Astrocyte (in vitro differentiated cells and primary cell): Measurements from ENCODE around the gene C6orf15. TPM values are rescaled to one million over a fixed set of nuclear protein-coding genes. Genes with fewer than 3 reads are reported as not detected.
A peak's percentile ranks its signal among the peaks of the same experiment; 100 is the strongest.

Source experiments
- DNase-seq: peaks from one replicate; pipeline ENCODE4 v3.0.0-alpha.2; 2010; ENCODE audit warnings: low read depth
- FAIRE-seq: peaks from 2 replicates; lab custom pipeline; 2011; peaks lifted over from hg19 to GRCh38; lab: Jason Lieb, UNC
- H2AFZ ChIP-seq: 2 replicates; pipeline ENCODE4 v1.6.0; 2012; ENCODE audit warnings: low read depth, low read length, inconsistent platforms
- H3K27ac ChIP-seq: 2 replicates; pipeline ENCODE4 v1.5.1; 2011; ENCODE audit warnings: low read depth, low read length, inconsistent platforms
- H3K27me3 ChIP-seq: 2 replicates; pipeline ENCODE4 v1.6.0; 2011; ENCODE audit warnings: low read length, inconsistent platforms; ENCODE audit not compliant: insufficient read depth
- H3K36me3 ChIP-seq: 2 replicates; pipeline ENCODE4 v1.5.1; 2011; ENCODE audit warnings: low read length, inconsistent platforms; ENCODE audit not compliant: insufficient read depth
- H3K4me1 ChIP-seq: 2 replicates; pipeline ENCODE4 v1.5.1; 2011; ENCODE audit warnings: low read length, inconsistent platforms; ENCODE audit not compliant: insufficient read depth
- H3K4me2 ChIP-seq: 2 replicates; pipeline ENCODE4 v1.6.0; 2012; ENCODE audit warnings: low read length, inconsistent platforms
- H3K4me3 ChIP-seq: 2 replicates; pipeline ENCODE4 v1.5.1; 2011; ENCODE audit warnings: low read depth, mild to moderate bottlenecking, low read length, inconsistent platforms; ENCODE audit not compliant: insufficient read depth
- H3K79me2 ChIP-seq: 2 replicates; pipeline ENCODE4 v1.6.0; 2012; ENCODE audit warnings: mild to moderate bottlenecking, low read length, inconsistent platforms; ENCODE audit not compliant: insufficient read depth
- H3K9ac ChIP-seq: 2 replicates; pipeline ENCODE4 v1.6.0; 2012; ENCODE audit warnings: mild to moderate bottlenecking, low read length, inconsistent platforms
- H3K9me3 ChIP-seq: 2 replicates; pipeline ENCODE4 v1.5.1; 2012; ENCODE audit warnings: low read depth, mild to moderate bottlenecking, low read length, inconsistent platforms; ENCODE audit not compliant: insufficient read depth
- H4K20me1 ChIP-seq: 2 replicates; pipeline ENCODE4 v1.6.0; 2012; ENCODE audit warnings: low read length, inconsistent platforms; ENCODE audit not compliant: insufficient read depth
- H3K27ac Mint-ChIP-seq: one replicate; pipeline ENCODE4 v1.8.0; 2021; ENCODE audit warnings: mild to moderate bottlenecking, mixed read lengths; ENCODE audit not compliant: unreplicated experiment
- H3K27me3 Mint-ChIP-seq: one replicate; pipeline ENCODE4 v1.8.0; 2021; ENCODE audit warnings: low read depth, mixed read lengths; ENCODE audit not compliant: unreplicated experiment
- H3K36me3 Mint-ChIP-seq: one replicate; pipeline ENCODE4 v1.8.0; 2021; ENCODE audit warnings: low read depth, mixed read lengths; ENCODE audit not compliant: unreplicated experiment
- H3K4me1 Mint-ChIP-seq: one replicate; pipeline ENCODE4 v1.8.0; 2021; ENCODE audit warnings: low read depth, mixed read lengths; ENCODE audit not compliant: unreplicated experiment
- H3K4me3 Mint-ChIP-seq: one replicate; pipeline ENCODE4 v1.8.0; 2021; ENCODE audit warnings: mild to moderate bottlenecking, moderate library complexity, mixed read lengths; ENCODE audit not compliant: unreplicated experiment
- H3K9me3 Mint-ChIP-seq: one replicate; pipeline ENCODE4 v1.8.0; 2021; ENCODE audit warnings: mild to moderate bottlenecking, mixed read lengths; ENCODE audit not compliant: unreplicated experiment
- CTCF ChIP-seq: IDR thresholded peaks from 2 replicates; pipeline ENCODE4 v1.5.1; 2011; ENCODE audit warnings: low read depth, mild to moderate bottlenecking, inconsistent platforms, low read length, moderate library complexity; ENCODE audit not compliant: insufficient read depth
- EZH2 ChIP-seq: IDR thresholded peaks from 2 replicates; pipeline ENCODE4 v1.6.1; 2012; ENCODE audit warnings: mild to moderate bottlenecking, low read length, inconsistent platforms; ENCODE audit not compliant: insufficient read depth
- total RNA-seq: library from RNA; stranded (reverse); gene quantifications from 2 replicates; pipeline ENCODE4 v1.2.1, GENCODE V29; 2021

The C6orf15 gene
- total RNA-seq, 1 donor from 2014 or later, result 6.4 TPM

- Histone ChIP-seq H3K4me1 (peaks cover 17% of the 10 kb centered on the region), H3K36me3 (no peaks in the 10 kb centered on the region), H3K79me2 (no peaks in the 10 kb centered on the region), H3K27me3 (no peaks in the 10 kb centered on the region), H4K20me1 (no peaks in the 10 kb centered on the region), H3K27ac (no peak overlapping the region), H2AFZ (no peak overlapping the region), H3K9me3 (no peaks in the 10 kb centered on the region), H3K4me2 (no peak overlapping the region), H3K4me3 (no peak overlapping the region), H3K9ac (no peak overlapping the region)
- Mint-ChIP-seq H3K27ac (no peak overlapping the region), H3K36me3 (no peaks in the 10 kb centered on the region), H3K9me3 (no peaks in the 10 kb centered on the region), H3K4me1 (peaks cover 10% of the 10 kb centered on the region), H3K27me3 (no peaks in the 10 kb centered on the region), H3K4me3 (no peak overlapping the region)
- DNase-seq (peak; percentile 51), FAIRE-seq (no peak)
- no peak for TF ChIP-seq EZH2
- TF ChIP-seq CTCF, result no peak
Observed at GRCh38 chr6:31075528-31075927, 36.8 kb downstream of the C6orf15 start.

- H3K36me3 ChIP-seq, result no peaks in the 10 kb centered on the region
- Mint-ChIP-seq H3K4me3 (no peak overlapping the region), H3K27ac (no peak overlapping the region), H3K27me3 (no peaks in the 10 kb centered on the region), H3K36me3 (no peaks in the 10 kb centered on the region), H3K9me3 (no peaks in the 10 kb centered on the region), H3K4me1 (peaks cover 11% of the 10 kb centered on the region)
- H3K27ac ChIP-seq, result no peak overlapping the region
- DNase-seq (no peak), FAIRE-seq (no peak)
- no peaks in the 10 kb centered on the region for H3K79me2 ChIP-seq
- no peak overlapping the region for H3K4me3 ChIP-seq
- no peak overlapping the region for H2AFZ ChIP-seq
- H3K9me3 ChIP-seq, result no peaks in the 10 kb centered on the region
- H3K9ac ChIP-seq, result no peak overlapping the region
- H3K4me1 ChIP-seq, result peaks cover 19% of the 10 kb centered on the region
- H4K20me1 ChIP-seq, result no peaks in the 10 kb centered on the region
- no peaks in the 10 kb centered on the region for H3K27me3 ChIP-seq
- H3K4me2 ChIP-seq, result no peak overlapping the region
- no peak for TF ChIP-seq CTCF
- TF ChIP-seq EZH2, result no peak
Observed at GRCh38 chr6:31074401-31074800, 38.0 kb downstream of the C6orf15 start.

- TF ChIP-seq EZH2, result no peak
- peak; percentile 80 for TF ChIP-seq CTCF
- FAIRE-seq, result peak; percentile 66
- H2AFZ ChIP-seq, result peak overlapping the region; percentile 25
- H3K4me3 ChIP-seq, result no peak overlapping the region
- no peak overlapping the region for H3K4me2 ChIP-seq
- H3K4me1 Mint-ChIP-seq, result peaks cover 13% of the 10 kb centered on the region
- peak; percentile 64 for DNase-seq
- no peaks in the 10 kb centered on the region for H3K36me3 Mint-ChIP-seq
- no peaks in the 10 kb centered on the region for H3K36me3 ChIP-seq
- H3K9me3 ChIP-seq, result no peaks in the 10 kb centered on the region
- H3K9me3 Mint-ChIP-seq, result no peaks in the 10 kb centered on the region
- H3K27me3 ChIP-seq, result no peaks in the 10 kb centered on the region
- H3K27ac Mint-ChIP-seq, result peak overlapping the region; percentile 66
- H3K27me3 Mint-ChIP-seq, result no peaks in the 10 kb centered on the region
- H3K27ac ChIP-seq, result no peak overlapping the region
- peak overlapping the region; percentile 45 for H3K4me3 Mint-ChIP-seq
- no peaks in the 10 kb centered on the region for H4K20me1 ChIP-seq
- no peaks in the 10 kb centered on the region for H3K79me2 ChIP-seq
- no peak overlapping the region for H3K9ac ChIP-seq
- H3K4me1 ChIP-seq, result peaks cover 16% of the 10 kb centered on the region
Observed at GRCh38 chr6:31070711-31071197, 41.6 kb downstream of the C6orf15 start.
